ENCODE measurements around the gene DPH2.

DNA sequence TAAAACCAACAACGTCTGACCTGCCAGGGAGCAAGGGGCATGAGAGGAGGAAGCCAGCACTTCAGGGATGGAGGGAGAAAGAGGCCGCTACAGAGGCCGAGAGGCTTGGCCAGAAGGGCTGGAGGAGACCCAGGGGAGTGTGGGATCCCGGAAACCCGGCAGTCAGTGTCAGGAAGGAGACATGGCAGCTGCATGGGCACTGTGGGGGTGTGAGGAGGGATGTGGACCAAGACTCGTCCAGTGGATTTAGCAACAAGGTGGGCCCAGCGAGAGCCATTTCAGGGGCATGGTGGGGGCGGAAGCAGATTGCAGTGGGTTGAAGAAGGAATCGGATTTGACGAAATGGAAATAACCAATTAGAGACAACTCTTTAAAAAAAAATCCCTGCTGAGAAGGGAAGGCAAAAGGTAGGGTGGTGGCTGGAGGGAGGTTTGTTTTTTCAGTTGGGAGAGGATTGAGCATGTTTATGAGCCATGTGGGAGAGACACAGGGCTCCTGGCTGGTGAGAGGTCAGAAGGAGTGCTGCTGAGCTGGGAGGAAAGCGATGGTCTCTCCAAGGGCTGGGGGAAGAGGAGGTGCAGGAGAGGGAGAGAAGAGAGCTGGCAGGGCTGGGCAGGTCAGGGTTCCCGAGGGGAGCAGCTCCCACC is 13.6 kb downstream of the DPH2 start:
- TF ChIP-seq POLR2A (IDR thresholded peaks at IDR 0.05): no peak
- TF ChIP-seq, protein P1, sequence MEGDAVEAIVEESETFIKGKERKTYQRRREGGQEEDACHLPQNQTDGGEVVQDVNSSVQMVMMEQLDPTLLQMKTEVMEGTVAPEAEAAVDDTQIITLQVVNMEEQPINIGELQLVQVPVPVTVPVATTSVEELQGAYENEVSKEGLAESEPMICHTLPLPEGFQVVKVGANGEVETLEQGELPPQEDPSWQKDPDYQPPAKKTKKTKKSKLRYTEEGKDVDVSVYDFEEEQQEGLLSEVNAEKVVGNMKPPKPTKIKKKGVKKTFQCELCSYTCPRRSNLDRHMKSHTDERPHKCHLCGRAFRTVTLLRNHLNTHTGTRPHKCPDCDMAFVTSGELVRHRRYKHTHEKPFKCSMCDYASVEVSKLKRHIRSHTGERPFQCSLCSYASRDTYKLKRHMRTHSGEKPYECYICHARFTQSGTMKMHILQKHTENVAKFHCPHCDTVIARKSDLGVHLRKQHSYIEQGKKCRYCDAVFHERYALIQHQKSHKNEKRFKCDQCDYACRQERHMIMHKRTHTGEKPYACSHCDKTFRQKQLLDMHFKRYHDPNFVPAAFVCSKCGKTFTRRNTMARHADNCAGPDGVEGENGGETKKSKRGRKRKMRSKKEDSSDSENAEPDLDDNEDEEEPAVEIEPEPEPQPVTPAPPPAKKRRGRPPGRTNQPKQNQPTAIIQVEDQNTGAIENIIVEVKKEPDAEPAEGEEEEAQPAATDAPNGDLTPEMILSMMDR (IDR thresholded peaks at IDR 0.05): no peak

All from right lobe of liver (tissue), 4 donors.